HG03095 (cell line): ENCODE measurements around the gene ALG9.

ENCODE experiments used
- ATAC-seq: cut with Tn5 transposase; IDR thresholded peaks from one replicate; pipeline ENCODE4 v1.9.1; 2021; ENCODE audit warnings: moderate library complexity; ENCODE audit not compliant: unreplicated experiment

ALG9 gene, protein sequence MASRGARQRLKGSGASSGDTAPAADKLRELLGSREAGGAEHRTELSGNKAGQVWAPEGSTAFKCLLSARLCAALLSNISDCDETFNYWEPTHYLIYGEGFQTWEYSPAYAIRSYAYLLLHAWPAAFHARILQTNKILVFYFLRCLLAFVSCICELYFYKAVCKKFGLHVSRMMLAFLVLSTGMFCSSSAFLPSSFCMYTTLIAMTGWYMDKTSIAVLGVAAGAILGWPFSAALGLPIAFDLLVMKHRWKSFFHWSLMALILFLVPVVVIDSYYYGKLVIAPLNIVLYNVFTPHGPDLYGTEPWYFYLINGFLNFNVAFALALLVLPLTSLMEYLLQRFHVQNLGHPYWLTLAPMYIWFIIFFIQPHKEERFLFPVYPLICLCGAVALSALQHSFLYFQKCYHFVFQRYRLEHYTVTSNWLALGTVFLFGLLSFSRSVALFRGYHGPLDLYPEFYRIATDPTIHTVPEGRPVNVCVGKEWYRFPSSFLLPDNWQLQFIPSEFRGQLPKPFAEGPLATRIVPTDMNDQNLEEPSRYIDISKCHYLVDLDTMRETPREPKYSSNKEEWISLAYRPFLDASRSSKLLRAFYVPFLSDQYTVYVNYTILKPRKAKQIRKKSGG

DNA sequence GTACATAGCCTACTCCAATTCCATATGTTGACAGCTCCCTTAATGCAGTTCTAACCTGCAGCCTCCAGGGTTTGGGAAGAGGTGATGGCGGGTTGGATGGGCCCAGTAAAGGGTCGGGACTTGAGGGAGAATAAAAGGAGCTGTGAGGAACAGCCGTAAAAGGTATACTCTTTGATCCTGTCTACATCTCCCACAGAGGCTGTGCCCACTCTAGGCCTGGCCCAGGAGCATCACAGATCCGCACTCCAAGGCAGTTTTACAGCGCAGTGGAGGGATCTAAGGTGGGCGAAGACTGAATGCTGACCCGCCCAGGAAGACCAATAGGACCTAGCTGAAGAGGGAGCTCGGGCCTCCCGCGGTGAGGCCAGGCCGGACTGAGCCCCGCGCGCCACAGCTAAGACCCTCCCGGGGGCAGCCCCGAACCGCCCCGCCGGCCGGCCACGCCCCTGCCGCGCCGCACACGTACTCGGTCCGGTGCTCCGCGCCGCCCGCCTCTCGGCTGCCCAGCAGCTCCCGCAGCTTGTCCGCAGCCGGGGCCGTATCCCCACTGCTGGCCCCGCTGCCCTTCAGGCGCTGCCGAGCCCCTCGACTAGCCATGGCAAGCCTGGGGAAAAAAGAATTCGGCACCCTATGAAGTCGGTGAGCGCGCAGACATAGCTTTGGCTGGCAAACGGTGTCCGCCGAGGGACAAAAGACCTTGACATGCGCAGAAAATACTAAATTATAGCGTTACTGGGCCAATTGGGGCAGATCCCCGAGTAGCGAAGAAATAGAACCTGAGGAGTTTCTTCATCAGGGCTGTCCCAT is at the start of gene ALG9:
TSS of gene ALG9 (minus strand) at position 696 of the 807 bp plus-strand sequence. CDS start at position 597, 99 bp downstream.
- peak; percentile 87 for ATAC-seq

DNA sequence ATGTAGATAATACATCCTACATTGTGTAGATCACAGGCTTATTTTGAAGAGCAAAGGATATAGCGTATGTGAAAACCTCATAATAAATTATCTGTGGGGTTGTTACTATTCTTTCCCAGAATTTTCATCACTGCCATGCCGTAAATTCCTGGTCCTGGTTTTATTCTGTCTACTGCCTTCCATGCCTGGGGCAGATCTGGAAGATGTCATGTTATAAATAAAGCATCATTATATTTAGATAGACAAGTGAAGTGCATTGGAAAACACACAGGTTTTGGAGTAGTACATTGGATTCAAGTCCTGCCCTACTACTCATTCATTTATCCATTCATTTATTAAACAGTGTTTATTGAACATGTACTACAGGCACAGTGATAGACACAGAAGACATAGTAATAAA is 49.5 kb upstream of the ALG9 start:
- ATAC-seq, result no peak

DNA sequence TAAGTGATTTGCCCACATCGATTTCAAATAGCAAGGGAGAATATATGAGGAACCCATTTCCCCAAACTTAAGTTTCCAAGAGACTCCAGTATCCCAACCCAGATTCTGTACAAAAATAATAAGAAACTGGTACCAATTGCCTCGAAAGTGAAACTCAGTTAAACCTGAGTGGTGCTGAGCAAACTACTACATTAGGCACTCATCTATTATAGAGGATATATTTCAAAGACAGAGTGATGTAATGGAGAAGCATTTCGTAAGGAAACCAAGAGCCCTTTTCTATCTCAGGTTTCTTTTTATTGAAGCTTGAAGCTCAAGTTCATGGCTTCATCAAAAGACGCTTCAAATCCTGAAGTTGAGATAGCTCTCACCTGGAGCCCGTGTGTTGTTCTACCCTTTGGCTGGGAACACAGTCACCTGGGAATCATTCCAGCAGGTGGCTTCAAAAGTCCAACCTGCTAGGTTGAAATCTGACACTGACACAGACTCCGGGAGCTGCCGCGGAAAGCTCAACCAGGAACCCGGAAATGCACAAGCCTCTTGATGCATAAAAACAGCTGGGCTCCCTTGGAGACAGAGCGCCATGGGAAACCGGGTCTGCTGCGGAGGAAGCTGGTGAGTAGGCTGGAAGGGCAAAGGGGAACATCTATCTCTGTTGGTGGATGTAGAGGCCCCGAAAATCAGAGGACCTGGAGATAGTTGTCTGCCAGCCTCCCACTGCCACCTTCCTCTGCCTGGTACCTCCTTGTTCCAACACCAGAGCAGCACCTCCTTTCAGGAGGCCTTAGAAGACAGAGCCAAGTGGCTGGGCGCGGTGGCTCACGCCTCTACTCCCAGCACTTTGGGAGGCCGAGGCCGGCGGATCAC is 47.2 kb upstream of the ALG9 start, which contains the start of gene C11orf52:
TSS of gene C11orf52 (plus strand) at position 524 of the 867 bp plus-strand sequence. CDS start at position 584, 60 bp downstream.
- no peak for ATAC-seq

- ATAC-seq, result no peak
Measured at GRCh38 chr11:111917788-111918187, 46.4 kb upstream of the ALG9 start.

- ATAC-seq, result no peak
Measured at GRCh38 chr11:111917312-111917711, 45.9 kb upstream of the ALG9 start.

DNA sequence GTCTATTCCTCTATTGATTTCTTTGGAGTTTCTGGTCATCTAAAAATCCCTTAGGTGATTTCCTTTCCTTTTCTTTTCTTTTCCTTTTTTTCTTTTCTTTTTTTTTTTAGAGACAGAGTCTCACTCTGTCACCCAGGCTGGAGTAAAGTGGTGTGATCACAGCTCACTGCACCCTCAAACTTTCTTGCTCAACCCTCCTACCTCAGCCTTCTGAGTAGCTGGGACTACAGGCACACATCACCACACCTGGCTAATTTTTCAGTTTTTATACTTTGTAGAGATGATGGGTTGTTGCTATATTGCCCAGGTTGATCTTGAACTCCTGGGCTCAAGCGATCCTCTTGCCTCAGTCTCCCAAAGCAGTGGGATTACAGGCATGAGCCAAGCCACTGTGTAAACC is 45.4 kb upstream of the ALG9 start:
- no peak for ATAC-seq

DNA sequence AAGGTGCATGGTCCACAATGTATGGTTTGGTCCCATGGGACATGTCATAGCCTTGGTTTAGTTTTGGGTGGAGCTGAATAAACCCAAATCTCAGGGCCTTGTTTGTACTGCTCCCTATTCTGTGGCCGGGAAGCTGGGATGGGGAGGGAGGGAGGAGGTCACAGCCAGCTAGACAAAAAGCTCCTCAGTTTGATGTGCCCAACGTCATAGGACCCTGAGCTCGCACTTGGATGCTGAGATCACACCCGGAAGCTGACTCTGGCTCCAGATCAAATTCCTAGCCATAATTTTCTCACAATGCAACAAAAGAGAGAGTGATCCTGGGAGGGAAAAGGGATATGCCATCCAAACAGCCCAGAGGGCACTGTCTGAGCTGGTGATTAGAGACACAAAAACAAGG is 42.6 kb upstream of the ALG9 start:
- no peak for ATAC-seq

DNA sequence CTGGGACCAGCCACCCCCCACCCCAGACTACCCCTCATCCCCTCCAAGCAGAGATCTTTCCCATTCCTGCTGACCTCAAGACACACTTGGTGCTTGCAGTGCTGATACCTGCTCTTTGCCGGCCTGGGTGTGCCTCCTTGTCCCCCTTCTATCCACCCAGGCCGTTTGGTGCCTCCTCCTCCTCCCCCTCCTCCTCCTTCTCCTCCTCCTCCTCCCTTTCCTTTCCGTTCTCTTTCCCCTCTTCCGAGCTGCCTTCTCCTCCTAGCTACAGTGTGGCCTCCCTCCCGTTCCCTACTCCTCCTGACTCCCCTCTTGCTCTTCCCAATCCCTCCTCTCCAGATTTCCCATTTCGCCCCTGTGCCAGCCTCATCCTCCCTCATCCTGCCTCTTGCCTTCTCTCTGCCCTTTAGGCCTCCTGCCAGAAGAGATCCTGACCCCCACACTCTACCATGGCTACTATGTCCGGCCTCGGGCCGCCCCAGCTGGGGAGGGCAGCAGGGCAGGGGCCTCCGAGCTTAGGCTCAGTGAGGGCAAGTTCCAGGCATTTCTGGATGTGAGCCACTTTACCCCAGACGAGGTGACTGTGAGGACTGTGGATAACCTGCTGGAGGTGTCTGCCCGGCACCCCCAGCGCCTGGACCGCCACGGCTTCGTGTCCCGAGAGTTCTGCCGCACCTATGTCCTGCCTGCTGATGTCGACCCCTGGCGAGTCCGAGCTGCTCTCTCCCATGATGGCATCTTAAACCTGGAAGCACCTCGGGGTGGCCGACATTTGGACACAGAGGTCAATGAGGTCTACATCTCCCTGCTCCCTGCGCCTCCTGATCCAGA is 41.9 kb upstream of the ALG9 start:
- ATAC-seq, result no peak

GRCh38 chr11:111912535-111912934 is 41.2 kb upstream of the ALG9 start, which contains the start of gene HSPB2:
Gene HSPB2 (plus strand): TSS chr11:111912734. CDS start chr11:111912830, 96 bp downstream.
- no peak for ATAC-seq

GRCh38 chr11:111911563-111912401 is 40.4 kb upstream of the ALG9 start, which contains the start of gene CRYAB:
Gene CRYAB (minus strand): TSS chr11:111911770. CDS start chr11:111911724, 46 bp downstream.
- ATAC-seq, result no peak

DNA sequence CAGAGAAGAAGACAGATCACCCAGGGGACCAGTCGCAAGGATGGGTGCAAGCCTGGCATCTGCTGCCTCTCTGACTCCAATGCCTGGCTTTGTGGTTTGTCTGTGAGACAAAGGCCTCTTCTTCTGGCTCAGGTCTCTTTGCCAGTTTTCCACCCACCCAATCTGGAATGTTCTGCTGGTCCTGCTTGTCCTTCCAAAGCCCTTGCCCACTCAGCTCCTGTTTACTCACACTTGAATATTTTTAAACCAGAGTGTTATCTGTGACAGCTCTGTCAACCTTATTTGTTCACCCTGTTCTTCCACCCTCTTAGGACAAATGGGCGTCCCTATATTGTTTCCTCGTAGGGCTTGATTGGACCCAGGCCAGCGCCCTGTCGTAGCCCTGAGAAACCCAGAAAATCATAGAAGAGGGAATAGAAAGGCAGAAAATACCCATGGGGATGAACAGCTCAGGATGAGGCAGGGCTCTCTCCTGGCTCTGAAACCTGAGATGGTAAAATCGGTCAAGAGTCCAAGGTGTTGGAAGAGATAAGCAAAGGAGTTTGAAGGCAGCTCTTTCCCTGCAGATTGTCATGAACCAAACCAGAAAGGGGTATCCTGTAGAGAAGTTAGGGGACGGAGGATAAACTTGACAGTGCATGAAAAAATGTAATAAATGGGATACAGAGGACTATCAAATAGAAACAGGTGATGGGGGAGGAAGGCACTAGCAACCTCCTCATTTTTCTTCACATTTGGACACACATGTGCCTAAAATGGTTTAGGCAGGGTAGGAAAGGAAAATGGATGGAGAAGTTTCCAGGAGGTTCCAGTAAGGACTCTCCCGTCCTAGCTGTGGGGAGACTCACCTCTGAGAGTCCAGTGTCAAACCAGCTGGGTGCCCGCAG is 39.5 kb upstream of the ALG9 start:
- ATAC-seq, result no peak

GRCh38 chr11:111909378-111909777 is 38.0 kb upstream of the ALG9 start:
- no peak for ATAC-seq

- ATAC-seq, result no peak
Measured at GRCh38 chr11:111908639-111909305, 37.4 kb upstream of the ALG9 start.

GRCh38 chr11:111906680-111907079 is 35.3 kb upstream of the ALG9 start:
- no peak for ATAC-seq

DNA sequence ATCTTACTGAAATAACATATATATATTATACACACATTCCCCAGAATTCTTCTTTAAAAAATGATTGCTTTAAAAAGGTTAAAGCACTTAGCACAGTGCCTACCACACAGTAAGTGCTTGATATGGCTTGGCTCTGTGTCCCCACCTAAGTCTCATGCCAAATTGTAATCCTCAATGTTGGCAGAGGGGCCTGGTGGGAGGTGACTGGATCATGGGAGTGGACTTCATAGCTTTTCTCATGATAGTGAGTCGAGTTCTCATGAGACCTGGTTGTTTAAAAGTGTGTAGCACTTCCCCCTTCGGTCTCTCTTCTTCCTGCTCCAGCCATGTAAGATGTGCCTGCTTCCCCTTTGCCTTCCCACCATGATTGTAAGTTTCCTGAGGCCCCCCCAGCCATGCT is 34.0 kb upstream of the ALG9 start:
- ATAC-seq, result no peak

GRCh38 chr11:111886844-111887243 is 15.5 kb upstream of the ALG9 start:
- no peak for ATAC-seq

DNA sequence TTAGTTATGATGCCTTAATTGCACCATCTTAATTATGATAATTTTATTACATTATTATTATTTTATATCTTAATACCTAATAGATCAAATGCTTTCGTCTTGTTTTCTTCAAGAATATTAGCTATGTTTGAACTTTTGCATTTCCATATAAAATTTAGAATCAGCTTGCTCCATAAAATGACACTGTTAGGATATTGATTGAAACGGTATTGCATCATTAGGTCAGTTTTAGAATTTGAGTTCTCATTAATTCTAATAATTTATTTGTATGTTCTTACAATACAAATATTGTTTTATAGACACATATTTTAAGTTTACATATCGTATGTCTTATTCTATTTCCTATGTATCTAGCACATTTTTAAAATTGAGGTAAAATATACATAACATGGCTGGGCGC is 14.7 kb upstream of the ALG9 start:
- no peak for ATAC-seq
